Measurements from ENCODE around the gene CAP2. TPM values are rescaled to one million over a fixed set of nuclear protein-coding genes. Genes with fewer than 3 reads are reported as not detected.

The CAP2 gene
- total and polyA plus RNA-seq, 2 experiments from 2014 or later, result 6.7 to 9.1 TPM

DNA sequence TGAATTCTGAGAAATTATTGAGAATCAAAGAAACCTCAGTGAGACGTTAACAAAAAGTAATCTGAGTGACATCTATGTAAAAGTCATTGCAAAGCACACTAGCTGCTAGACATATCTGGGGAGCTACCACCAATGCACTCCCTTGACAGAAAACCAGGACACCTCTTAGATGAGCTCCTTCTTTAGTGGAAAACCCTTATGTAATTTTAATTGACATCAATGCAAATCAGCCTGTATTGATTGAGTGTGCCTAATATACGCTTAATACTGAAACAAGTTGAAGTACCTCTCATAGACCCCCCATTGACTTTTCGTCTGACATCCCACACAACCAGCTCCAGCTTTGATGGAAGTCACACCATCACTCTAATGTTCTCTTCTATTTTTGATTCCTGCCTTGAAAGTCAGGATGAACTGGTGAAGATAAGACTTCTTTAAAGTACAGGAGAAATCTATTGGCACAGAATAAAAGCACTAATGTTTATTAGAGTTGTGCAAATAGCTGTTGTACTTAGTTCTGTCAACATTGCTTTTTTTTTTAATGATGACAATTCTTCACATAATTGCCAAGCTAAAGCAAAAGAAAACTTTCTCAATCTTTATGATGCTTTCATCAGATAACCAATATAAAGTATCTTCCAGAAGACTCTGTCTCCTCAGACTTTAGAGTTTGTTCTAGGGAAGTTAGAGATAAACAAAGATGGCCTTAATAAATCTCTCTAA lies 108.7 kb downstream of the CAP2 start:
- no peak overlapping the region for H3K27ac ChIP-seq (ENCODE audit: low read depth)
- no peaks in the 10 kb centered on the region for H4K20me1 ChIP-seq (replicated peaks; ENCODE audit: insufficient read depth)
- H3K79me2 ChIP-seq (replicated peaks; ENCODE audit: insufficient read depth), result no peaks in the 10 kb centered on the region
- no peak overlapping the region for H3K4me2 ChIP-seq
- H3K27me3 Mint-ChIP-seq (ENCODE audit: insufficient read depth, low read depth, poor library complexity), result no peaks in the 10 kb centered on the region
- H2AFZ ChIP-seq, result no peak overlapping the region
- H3K9me2 ChIP-seq (ENCODE audit: insufficient read depth), result no peaks in the 10 kb centered on the region; the same call in 1 of the 2 replicates
- H3F3A ChIP-seq (replicated peaks; ENCODE audit: low read depth), result no peaks in the 10 kb centered on the region
- H3K4me3 ChIP-seq, result no peak overlapping the region
- H3K4me1 ChIP-seq (ENCODE audit: insufficient read depth), result peaks cover 6% of the 10 kb centered on the region; the same call in 1 of the 2 replicates
- H3K4me1 Mint-ChIP-seq, result peaks cover 7% of the 10 kb centered on the region; the same call in 2 of the 3 replicates
- H3K4me3 Mint-ChIP-seq, result no peak overlapping the region
- ATAC-seq (no peak), DNase-seq (ENCODE audit: low spot score) (no peak)
- TF ChIP-seq ZNF114 (CRISPR knock-in tag; IDR thresholded peaks at IDR 0.05) (no peak), CTCF (conservative IDR thresholded peaks at IDR 0.05; ENCODE audit: low read depth in 2 of 2) (no peak), JUNB (IDR thresholded peaks at IDR 0.05; ENCODE audit: unreplicated experiment) (no peak), EZH2 (IDR thresholded peaks at IDR 0.05; ENCODE audit: low read depth, unreplicated experiment) (no peak), ZNF462 (CRISPR knock-in tag; IDR thresholded peaks at IDR 0.05) (no peak)
- TF ChIP-seq, protein P1, sequence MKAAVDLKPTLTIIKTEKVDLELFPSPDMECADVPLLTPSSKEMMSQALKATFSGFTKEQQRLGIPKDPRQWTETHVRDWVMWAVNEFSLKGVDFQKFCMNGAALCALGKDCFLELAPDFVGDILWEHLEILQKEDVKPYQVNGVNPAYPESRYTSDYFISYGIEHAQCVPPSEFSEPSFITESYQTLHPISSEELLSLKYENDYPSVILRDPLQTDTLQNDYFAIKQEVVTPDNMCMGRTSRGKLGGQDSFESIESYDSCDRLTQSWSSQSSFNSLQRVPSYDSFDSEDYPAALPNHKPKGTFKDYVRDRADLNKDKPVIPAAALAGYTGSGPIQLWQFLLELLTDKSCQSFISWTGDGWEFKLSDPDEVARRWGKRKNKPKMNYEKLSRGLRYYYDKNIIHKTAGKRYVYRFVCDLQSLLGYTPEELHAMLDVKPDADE (IDR thresholded peaks at IDR 0.05), result no peak
- no peak overlapping the region for H3K27ac Mint-ChIP-seq
- no peaks in the 10 kb centered on the region for H3K36me3 ChIP-seq (ENCODE audit: insufficient read depth)
- no peaks in the 10 kb centered on the region for H3K36me3 Mint-ChIP-seq (ENCODE audit: low read depth)
- no peaks in the 10 kb centered on the region for H3K27me3 ChIP-seq (ENCODE audit: insufficient read depth)
- no peaks in the 10 kb centered on the region for H3K9me3 Mint-ChIP-seq

Data from GM23338 (cell line).